NCI-H1694 treated with DMSO at 0.1 percent for 48 hours (cell line): ENCODE data around the gene PIEZO1.

ENCODE experiments used
- DNase-seq: peaks from one replicate; lab custom pipeline; 2025; lab: John Stamatoyannopoulos, UW

PIEZO1 gene

GRCh38 chr16:88749358-88749757 is 35.7 kb downstream of the PIEZO1 start:
- no peak for DNase-seq

DNA sequence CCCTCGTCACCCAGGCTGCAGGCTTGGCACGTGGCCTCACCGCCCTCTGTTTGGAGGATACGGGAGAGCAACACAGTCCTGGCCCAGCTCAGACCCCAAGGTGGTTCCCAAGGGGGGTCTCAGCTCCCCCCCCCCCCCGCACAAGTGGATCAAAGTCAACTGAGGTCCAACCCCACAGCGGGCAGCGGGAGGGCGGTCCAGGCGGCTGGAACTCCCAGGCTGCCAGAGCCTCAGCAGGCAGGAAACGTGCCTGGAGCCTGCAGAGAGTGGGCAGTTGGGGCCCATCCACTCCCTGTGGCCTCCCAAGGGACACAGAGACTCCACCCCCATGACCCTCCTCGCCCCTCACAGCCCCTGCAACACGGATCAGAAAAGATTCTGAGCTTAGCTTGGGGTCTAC is 36.7 kb downstream of the PIEZO1 start:
- DNase-seq = no peak

GRCh38 chr16:88747588-88748301 is 37.3 kb downstream of the PIEZO1 start:
- no peak for DNase-seq

GRCh38 chr16:88746506-88746905 is 38.5 kb downstream of the PIEZO1 start:
- no peak for DNase-seq

DNA sequence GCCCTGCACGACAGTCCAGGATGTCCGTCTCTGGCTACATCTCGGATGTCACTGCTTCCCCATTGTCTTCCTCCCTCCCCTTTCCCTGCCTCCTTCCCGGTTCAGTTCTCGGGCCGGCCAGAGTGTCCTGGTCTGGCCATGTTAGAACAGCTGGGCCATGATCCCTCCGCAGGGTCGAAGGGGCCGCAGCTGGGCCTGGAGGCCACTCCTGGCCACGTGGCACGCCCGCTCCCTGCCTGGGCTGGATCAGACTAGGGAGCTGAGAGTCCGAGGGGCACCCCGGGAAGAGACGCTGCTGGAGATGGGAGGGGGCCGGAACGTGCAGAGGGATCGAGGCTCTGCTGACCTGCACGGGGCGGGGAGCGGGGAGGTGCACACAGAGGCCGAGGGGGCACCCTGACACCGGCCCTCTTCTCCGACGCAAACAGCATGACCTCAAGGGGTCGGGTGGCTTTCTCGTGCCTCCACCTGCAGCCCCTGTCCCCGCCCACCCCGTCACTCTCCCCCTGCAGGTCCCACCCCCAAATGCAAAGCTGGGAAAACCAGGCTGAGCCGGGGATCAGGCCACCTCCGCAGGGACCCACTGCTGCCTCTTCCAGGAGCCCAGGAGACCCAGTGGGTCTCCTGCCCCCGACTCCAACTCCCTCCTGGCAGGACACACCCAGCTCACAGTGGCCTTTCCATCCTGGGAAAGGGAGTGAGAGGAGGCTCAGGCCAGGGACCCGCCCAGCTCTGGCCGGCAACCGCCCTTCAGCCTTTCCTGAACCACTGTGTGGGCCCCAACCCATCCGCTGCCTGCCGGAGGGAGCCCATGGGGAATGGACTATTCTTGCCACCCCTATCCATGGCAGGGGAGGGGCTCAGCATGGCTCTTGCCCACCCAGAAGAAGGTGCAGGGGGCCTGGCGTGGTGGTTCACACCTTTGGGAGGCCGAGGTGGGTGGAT is 40.2 kb downstream of the PIEZO1 start:
- DNase-seq = no peak

GRCh38 chr16:88743693-88744576 is 41.1 kb downstream of the PIEZO1 start:
- peak; percentile 29 for DNase-seq

DNA sequence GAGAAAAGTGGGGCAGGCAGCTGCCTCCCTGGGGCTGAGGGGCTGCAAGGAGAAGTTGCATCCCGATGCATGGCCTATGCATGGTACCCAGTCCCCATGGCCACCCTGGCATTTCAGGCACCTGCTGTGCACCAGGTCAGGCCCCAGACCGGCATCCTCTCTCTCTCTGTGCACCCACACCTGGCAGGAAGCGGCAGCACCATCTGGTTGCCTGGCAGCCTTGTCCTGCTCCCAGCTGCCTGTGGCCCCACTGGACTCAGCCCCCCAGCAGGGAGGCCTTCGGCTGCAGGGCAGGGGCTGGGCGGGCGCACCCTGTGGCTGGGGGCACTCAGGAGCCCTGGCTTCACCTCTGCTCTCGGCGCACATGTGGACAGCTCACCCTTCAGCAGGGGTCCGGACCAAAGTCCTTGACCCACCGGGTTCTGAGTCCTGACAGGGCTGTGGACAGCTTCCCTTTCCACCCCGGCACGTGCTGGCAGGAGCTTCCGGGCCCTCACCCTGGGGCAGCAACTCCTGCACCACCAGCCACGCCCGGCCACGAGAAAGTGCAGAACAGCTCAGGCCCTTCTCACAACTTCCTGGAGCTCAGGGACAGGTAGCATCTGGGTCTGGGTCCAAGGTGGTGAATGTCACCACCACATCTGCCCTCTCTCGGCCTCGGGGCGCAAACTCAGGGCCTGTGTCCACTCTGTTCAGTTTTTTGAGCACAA is 42.0 kb downstream of the PIEZO1 start:
- no peak for DNase-seq

DNA sequence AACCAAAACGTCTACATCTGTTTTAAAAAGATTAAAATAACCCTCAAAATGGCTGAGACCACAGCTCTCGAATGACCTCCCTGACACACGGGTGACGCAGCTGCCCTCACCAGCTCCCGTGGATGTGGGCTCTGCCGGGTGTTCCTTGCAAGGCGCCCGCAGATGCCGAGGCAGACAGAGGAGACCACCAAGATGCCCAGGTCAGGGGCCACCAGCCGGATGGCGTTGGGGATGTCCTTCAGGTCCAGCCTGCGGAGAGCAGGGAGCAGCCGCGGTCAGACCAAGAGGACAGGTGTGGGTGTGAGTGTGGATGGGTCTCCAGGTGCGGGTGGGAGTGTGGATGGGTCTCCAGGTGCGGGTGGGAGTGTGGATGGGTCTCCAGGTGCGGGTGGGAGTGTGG is 43.7 kb downstream of the PIEZO1 start:
- no peak for DNase-seq

DNA sequence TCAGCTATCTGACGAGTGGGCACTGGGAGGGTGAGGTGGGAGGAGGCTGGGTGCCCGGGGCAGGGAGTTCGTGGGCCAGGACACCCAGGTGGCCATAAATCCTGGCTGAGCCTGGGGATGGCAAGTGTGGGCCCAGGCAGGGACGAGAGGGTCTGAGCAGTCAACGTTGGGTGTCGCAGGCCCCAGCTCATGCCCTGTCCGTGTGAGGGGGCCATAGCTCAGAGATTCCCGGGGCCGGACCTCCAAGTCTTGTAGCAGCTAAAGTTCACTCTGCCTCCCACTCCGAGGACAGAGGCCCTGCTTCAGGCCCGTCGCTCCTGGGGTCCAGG is 44.3 kb downstream of the PIEZO1 start:
- DNase-seq = no peak

GRCh38 chr16:88739977-88740726 is 44.9 kb downstream of the PIEZO1 start:
- no peak for DNase-seq

GRCh38 chr16:88739139-88739976 is 45.7 kb downstream of the PIEZO1 start:
- no peak for DNase-seq

DNA sequence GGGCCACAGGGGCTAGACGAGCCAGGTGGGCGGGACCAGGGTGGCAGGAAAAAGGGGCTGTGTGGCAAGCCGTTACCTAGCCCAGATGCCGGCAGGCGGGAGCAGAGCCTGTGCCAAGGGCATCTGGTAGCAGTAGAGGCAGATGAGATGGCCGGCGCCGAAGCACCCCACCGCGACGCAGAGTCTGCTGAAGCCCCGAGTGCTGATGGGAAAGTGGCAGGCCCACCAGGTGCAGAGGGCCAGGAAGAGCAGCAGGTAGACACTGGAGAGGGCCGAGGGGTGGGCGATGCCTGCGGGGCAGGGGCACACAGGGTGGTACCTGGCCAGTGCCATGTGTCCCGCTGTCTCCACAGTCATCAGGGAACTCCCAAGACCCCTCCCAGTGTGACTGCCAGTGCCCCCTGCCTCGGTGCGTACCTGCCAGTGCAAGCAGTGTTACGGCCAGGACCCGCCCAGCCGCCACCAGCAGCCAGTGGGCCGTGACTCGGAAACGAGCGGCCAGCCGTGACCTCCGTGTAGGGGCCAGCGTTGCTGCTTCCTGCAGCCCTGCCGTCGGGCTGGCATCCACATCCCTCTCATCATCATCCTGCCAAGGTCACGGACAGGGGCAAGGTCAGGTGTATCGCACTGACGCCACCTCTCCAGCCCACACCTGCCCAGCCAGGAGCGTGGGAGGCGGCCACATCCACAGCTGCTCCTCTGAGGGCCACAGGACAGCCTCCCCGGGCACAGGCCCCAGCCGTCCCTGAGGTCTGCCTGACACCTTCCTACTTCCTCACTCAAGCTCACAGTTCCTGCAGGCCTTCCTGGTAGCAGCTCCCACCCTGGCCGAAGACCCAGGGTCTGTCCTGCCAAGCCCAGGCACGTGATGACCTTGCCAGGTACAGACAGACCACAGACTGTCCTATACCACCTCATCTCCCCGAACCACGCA is 46.6 kb downstream of the PIEZO1 start:
- no peak for DNase-seq

- peak; percentile 48 for DNase-seq
Observed at GRCh38 chr16:88737298-88738150, 47.5 kb downstream of the PIEZO1 start.

DNA sequence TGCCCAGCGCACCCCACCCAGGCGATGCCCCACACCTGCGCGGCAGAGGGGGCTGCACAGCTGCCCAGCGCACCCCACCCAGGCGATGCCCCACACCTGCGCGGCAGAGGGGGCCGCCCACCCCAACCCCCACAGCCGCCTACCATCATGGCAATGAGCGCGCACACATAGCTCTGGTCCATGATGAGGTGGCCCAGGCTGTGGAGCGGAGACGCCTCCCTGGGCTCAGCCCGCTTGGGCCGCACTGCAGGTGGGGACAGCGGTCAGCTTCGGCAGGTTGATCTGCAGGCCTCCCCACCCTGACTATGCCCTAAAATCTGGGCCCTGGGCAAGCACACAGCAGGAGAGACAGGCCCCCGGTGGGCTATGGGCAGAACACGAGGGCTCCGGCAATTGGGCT is 48.5 kb downstream of the PIEZO1 start:
- no peak for DNase-seq

- DNase-seq = no peak
Observed at GRCh38 chr16:88736088-88736487, 48.9 kb downstream of the PIEZO1 start.

DNA sequence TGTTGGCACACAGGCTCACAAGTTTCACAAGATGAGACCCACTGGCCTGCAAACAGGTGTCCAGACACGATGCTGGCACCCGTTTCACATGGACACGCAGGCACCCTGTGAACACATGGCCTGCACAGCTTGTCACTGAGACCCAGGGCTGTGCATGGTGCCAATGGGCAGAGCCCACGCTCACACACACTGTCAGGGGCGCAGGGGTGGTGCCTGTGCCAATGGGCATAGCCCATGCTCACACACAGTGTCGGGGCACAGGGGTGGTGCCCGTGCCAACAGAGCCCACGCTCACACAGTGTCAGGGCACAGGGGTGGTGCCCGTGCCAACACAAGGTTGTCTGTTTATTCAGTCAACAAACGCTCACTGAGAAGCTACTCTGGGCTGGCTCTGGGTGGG is 49.4 kb downstream of the PIEZO1 start:
- no peak for DNase-seq

DNA sequence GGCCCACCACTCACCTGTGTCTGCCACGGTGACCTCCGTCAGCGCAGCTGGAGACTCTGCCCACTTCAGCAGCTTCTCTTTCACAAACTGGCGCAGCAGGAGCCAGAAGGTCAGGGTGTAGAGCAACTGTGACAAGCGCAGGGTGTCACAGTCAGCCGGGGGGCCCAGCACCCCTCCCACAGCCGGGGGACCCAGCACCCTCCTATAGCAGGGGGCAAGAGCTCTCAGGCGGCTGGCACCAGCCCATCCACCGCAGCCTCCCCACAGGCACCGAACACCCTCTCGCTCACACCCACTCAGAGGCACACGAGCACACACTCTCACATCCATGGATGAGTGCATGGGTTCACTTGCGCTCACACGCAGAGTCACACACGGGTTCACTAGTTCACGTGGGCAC is 49.9 kb downstream of the PIEZO1 start:
- no peak for DNase-seq

DNA sequence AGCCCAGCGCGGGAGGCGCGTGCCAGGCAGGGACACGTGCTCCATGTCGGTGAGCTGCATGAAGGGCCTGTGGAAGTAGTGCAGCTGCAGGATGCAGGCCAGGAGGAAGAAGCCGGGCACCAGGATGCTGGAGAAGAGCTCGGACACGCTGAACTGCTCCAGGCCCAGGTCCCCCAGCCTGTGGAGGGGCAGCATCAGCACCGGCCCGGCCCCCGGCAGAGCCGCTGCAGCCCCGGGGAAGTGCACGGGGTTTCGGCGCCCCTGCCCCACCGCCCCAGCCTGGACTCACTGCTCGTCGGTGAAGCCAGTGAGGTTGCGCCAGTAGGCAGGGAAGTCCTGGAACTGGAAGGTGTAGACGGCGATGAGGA is 50.7 kb downstream of the PIEZO1 start:
- no peak for DNase-seq
